HG02840 (cell line): ENCODE results near the gene TLR6.

Source experiments
- ATAC-seq: cut with Tn5 transposase; IDR thresholded peaks from one replicate; pipeline ENCODE4 v1.9.1; 2021; ENCODE audit warnings: mild to moderate bottlenecking, moderate library complexity, moderate number of reproducible peaks; ENCODE audit not compliant: unreplicated experiment, low FRiP score

The TLR6 gene, protein sequence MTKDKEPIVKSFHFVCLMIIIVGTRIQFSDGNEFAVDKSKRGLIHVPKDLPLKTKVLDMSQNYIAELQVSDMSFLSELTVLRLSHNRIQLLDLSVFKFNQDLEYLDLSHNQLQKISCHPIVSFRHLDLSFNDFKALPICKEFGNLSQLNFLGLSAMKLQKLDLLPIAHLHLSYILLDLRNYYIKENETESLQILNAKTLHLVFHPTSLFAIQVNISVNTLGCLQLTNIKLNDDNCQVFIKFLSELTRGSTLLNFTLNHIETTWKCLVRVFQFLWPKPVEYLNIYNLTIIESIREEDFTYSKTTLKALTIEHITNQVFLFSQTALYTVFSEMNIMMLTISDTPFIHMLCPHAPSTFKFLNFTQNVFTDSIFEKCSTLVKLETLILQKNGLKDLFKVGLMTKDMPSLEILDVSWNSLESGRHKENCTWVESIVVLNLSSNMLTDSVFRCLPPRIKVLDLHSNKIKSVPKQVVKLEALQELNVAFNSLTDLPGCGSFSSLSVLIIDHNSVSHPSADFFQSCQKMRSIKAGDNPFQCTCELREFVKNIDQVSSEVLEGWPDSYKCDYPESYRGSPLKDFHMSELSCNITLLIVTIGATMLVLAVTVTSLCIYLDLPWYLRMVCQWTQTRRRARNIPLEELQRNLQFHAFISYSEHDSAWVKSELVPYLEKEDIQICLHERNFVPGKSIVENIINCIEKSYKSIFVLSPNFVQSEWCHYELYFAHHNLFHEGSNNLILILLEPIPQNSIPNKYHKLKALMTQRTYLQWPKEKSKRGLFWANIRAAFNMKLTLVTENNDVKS

DNA sequence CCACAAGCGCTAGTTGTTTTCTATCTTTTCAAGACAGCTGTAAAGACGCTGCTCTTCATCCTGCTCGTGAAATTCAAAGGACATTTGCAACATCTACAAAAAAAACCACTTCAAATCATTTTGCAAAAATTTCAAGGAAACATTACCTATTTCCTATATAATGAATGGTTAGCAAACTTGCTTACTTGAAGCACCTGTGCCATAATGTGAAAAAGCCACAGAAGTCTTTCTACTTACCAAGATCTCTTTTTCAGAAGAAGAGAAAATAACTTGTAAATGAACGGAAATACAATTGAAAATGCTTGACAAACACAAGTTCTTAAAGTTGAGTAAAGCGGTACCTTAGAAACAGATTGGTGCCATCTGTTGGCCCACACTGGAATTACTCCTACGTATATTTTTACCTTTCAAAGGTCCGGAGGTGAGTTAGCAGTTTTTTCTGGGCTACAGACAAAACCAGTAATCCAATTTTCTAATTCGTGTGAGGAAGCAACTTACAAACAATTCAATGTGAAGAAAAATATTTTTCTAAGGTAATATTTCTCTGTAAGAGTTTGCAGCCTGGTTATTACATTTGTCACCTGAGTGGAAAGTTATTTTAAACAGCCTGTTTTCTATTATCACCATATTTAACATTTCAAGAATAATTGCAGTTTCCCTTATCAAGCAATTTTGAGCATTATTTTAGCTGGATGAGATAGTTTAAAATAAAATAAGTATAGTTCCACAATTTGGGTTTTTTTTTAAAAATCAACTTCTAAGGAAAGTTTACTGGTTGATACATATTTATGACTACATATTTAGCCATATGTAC lies at the start of gene TLR6:
Gene TLR6 (minus strand): TSS at position 294 of the 814 bp plus-strand sequence. CDS start 27,344 bp downstream, outside the sequence.
- ATAC-seq = no peak

DNA sequence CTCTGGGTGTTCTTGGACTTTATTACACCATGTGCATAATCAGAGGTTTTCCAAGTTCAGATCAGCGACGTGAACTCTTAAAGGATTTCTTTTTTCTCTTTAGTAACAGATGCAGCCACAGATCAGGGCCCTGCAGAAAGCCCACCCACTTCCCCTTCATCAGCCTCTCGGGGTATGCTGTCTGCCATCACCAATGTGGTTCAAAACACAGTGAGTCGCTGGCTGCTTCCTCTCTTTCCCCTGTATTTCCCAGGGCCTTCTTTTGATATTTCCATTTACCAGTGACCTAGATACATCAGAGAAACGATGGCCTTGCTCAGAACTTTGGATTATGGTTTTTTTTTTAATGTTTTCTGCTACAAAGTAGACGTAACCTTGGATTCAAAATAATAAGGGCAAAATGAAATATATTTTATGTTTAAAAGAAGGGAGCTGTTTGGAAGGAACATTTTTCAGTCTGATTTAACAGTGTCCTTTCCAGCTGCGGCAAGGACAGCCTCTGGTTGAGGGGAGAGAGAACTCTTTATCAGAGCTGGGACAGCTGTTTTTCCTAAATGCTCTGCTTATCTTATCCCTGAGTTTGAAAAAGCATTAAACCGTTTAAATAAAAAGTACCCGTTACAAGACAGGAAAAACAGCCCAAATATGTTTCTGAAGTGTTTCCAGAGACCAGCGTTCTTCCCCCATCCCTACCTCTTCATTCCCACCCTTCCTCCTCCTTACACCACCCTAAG lies 49.2 kb upstream of the TLR6 start:
- ATAC-seq = no peak

DNA sequence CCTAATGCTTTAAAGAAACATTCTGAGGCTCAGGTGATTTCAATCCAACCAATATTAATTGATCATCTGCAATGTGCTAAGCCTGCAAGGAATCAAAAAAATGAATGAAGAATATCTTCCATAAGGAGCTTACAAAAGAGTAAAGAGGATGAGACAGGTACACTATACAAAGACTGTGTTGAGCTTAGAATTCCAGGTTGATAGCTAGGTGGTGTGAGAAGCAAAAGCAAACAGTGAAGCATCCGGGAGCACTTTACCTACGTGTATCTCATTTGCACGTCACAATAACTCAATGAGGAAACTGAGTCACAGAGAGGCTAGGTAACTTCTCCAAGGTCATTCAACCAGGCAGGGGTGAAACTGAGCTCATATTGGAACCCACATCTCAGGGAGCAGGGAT lies 48.1 kb upstream of the TLR6 start:
- no peak for ATAC-seq

DNA sequence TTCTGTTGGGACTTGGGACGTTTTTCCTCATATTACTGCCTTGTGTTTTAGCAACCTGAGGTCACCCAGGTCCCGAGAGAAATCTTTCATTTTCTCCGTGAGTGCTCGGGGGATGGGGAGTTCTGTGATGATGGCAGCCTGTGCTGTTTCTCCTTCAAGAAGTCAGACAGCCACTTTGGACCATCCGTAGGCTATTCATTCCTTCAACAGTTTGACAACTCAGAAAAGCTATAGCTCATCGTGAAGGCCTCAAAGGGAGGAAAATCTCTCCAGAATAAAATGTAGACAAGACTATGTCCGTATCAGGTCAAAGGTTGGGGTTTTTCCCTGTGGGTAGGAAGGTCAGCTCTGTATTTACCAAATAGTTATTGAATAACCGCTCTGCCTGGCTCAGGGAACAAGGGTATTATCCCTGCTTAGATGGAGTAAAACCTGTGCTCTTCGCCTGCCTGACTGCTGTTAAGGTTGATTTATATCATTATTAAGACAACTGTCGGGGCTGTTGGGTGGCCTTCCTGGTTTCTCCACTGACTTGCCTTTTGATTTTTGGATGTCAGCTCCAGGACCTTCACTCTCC lies 47.6 kb upstream of the TLR6 start:
- no peak for ATAC-seq

DNA sequence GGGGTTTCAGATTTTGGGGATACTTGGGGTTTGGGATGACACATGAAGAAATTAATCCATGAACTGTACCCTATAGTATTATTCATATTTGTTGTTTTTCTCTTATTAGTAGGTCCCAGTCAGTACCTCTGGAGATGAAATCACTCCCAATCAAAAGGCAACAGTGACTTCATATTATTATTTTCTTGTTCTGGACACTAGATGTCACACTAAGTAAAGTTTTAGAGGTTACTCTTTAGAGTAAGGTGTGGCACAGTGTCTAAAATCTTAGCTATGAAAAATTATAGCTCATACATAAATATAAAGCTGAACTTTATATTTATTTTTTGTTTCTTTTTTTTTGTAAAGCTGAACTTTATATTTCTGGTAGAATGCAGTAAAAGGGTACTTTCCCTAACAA lies 46.1 kb upstream of the TLR6 start:
- ATAC-seq = no peak

DNA sequence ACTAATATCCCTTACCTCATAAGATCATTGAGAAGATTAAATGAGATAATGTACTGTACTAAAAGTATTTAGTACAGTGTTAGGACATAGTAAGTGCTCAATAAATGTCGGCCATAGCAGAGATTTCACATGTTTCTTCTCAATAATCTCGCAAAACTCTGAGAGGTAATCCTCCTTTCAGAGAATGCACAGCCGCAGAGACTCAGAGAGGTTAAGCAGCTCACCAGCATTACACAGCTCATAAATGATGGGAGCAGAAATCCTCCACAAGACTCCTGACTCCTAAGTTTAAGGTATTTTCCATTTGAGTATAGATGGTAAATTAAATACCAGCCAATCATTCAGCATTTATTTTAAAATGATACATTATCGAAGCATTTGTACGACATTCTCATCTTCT lies 45.6 kb upstream of the TLR6 start:
- no peak for ATAC-seq

DNA sequence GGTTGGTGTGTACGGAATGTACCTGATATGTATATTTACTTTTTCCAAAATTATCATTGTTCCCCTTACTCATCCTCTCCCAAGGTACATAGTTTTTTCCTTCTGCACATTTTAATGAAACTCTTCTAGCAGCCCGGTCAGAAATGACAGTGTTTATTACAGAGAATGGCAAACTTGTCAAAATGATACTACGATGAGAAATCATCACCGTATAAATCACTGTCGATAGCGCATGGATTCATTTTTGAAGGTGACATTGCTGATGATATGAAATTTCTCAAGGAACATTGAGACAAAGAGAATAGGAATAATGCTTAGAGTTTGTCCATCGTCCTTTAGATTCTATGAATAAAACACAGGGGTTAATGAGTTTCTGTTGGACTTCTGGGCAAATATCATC lies 41.6 kb upstream of the TLR6 start:
- no peak for ATAC-seq

DNA sequence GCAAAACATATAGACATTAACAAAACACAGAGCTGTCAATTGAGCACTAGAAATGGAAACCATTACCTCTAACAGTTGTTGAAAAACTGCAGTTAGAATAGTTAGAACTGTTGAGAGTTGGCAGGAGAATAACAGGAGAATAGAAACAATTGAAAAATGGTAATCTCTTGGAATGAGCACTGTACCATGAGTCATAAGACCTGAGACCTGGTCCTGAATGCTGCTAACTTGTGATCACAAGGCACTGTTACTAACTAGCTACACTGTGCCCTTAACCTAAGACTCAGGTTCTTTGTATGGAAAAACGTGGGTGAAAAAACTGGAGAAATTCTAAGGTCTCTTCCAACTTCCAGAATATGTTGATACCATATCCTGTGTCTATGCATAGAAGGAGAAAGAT lies 40.3 kb upstream of the TLR6 start:
- ATAC-seq = no peak

DNA sequence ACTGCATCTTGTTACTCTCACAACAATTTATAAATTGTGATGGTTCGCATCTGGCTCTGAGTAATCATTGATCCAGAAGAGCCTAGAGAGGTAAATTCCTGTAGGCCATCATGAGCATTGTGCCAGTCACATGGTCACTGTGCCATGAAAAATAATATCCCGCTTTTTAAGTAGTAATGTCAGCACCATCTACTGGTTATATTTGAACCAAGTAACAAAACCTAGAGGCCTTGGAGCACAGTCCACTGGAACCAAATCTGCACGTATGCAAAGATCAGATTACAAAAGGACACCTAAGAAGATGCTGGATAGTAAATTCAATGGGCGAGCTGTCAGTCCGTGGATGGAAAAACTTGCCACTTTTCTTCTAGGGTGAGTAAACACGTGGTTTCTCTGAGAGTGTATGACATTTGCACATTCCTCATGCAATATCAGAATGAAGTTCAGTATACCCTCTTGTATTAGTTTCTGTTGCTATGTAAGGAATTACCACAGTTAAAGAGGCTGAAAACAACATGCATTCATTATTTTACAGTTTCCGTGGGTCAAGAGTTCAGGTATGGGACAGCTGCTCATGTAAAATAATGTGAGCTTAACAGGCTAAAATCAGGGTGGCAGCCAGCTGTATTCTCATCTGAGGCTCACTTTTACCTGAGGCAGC lies 37.8 kb upstream of the TLR6 start:
- no peak for ATAC-seq

DNA sequence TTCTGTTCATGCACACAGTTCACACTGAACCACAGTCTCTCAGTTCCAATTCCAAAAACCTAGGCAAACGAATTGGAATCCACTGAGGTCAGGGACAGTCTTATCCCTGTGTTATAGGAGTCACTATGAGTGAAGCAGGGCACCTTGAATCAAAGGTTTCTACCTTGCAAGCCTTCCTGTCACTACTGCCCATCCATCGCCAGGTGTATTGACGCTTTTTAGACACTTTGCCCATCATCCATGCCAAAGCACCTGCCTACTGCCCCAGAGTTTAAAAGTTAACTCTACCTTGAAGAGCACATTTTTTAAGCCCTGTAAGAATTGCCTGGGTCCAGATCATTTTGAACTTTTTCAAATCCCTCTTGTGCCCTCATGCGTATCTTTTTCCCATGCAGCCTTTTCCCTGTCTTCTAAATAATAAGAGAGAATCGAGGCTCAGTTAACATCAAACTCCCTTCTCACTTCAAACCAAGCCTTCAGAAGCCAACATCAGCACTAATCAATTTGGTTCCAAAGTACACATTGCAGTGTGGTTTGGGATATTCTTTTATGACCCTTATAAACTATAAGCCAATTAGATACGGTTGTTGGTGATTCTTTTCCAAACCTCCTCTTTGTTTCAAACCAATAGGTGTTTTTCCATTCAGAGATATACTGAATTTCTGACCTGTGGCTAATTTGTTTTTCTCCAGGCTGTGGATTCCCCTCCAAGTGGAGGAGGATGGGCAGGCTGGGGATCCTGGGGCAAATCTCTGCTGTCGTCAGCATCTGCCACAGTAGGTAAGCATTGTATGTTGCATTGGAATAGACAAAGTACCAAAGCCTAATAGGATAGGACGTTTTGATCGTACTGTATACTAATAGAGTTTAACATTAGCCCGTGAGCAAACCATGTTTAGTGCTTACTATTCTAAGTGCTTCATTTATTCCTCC lies 34.7 kb upstream of the TLR6 start:
- ATAC-seq = no peak

DNA sequence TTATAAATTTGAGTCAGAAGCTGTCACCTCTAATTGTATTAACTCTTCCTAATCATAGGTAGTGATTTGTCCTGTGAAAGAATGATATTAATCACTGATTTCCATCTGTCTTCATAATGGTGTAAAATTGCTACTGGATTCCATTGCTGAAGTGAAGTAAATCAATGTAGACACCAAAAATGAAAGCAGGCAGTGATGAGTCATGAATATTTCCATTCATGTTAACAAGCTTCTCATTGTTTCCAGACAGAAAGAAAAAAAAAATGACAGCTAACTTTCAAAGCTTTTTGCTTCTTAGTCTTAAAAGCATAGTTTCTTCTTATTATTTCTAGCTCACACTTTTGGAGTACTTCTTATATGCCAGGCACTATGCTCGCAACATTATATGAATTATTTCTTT lies 32.5 kb upstream of the TLR6 start:
- ATAC-seq = no peak

DNA sequence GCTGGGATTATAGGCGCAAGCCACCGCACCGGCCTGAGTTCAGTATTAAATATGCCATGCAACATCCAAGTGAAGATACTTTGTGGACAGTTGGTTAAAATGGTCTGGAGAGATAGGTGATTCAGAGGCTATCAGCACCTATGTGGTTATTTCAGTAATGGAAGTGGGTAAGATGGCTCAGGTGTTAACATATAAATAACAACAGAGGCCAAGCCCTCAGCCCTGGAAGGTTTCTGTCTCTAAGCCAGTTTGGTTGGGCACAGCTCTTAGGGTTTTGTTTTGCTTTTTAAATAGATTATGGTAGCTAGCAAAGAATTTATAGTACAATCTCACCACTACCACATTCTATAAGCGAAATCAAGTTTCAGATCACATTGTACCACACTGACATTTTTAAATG lies 27.6 kb upstream of the TLR6 start:
- no peak for ATAC-seq

DNA sequence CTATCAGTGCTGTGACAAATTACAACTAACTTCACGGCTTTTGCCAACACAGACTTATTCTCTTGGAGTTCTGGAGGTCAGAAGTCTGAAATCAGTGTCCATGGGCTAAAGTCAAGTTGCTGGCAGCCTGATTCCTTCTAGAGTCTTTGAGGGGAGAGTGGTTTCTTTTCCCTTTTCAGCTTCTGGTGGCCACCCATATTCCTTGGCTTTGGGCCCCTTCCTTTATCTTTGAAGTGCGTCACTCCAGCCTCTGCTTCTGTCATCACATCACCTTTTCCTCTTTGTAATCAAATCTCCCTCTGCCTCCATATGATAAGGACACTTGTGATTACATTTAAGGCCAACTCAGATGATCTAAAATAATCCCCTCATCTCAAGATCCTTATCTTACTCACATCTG lies 20.0 kb upstream of the TLR6 start:
- ATAC-seq = no peak

DNA sequence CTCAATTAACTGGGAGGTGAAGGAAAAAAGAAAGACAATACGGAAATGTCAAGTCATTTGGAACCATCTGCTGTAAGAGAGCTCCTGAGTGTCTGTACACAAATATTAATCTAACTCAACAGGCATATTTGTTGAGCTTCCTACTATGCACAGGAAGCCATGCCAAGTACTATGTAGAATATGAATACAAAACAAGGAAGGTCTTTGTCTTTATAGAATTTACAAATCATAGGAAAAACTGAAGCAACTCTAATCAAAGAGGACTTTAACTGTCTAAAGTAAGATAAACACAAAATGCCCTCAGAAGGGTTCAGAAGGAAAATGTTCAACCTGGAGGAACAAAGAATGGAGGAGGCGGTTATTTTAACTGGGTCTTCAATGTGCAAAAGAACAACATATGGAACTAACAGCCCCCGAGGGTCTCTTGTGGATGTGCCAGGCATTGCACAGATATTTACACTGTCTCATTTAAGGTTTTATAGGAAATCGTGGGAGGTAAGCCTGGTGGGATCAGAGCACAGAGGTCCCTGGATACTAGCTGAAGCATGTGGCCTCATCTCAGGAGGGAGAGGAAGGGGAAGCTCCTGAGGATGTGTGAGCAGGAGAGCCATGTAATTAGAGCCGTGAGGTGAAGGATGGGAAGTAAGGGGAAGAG lies 16.8 kb upstream of the TLR6 start:
- no peak for ATAC-seq

DNA sequence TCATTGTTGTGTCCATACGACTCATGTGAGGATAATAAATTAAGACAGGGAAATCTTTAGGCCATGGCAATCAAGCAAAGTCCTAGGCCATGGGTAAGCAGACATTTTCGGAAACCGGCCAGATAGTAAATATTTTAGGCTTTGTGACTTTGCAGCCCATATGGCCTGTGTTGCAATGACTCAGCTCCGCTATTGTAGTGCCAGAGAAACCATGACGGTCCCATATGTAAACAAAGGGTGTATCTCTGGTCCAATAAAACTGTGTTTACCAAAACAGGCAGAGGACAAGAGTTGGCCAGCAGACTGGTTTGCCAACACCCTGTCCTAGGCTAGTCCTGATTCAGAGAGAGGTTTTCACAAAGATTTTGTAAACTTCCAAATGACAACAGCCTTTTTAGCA lies 16.0 kb upstream of the TLR6 start:
- ATAC-seq = no peak

DNA sequence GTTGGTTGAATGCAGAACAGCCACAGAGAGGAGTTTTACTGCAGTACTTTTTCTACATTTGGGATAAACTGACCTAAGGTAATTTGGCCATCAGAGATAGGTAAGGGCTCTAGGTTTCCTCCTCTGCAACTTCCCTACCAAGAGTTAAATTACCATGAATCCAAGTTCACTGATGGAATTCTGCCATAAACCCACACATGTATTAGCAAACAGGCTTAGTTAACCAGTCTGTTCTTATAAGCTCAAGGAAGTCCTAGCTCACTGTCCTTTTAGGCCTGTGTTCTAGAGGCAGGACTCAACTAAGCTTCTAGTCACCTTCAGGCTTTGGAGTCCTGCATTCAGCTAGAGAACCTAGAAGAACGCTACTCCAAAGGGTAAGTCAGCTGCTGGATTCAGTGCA lies 15.0 kb upstream of the TLR6 start:
- no peak for ATAC-seq

DNA sequence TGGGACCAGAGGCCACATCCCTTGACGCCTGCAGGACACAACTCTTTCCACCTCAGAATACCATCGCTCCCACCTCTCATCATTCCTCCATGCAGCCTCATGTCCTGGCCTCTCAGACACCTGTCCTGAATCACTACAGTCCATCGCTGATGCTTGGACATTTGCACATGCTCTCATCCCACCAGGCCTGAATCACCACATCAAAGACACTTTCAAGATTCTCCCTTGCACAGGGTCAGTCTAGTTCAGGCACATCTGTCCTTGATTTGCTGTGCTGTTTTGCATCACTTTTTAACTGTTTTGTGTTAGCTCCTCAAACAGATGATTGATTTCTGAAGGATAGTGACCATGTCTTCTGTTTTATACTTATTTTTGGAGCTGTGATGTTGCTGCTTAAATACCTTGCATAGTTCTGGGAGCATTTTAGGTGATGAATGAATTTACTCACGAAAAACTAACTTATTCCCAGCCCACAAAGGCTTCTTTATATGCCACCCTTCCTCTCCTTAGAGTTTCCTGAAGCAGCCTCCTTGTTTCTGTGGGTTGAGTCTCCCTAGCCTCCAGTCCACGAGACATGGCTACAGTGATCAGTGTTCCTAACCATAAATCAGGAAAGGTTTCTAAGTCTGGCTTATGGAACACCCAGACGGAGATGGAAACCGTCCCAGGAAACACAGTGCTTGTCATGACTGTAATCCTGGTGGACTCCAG lies 13.6 kb upstream of the TLR6 start:
- no peak for ATAC-seq
